Measurements from ENCODE around the gene TMEM144. TPM values are rescaled to one million over a fixed set of nuclear protein-coding genes. Genes with fewer than 3 reads are reported as not detected.
A peak's percentile ranks its signal among the peaks of the same experiment; 100 is the strongest.

The TMEM144 gene
- total RNA-seq = 1 to 10 TPM; 3.8 to 9.7 (median 5.0) TPM

DNA sequence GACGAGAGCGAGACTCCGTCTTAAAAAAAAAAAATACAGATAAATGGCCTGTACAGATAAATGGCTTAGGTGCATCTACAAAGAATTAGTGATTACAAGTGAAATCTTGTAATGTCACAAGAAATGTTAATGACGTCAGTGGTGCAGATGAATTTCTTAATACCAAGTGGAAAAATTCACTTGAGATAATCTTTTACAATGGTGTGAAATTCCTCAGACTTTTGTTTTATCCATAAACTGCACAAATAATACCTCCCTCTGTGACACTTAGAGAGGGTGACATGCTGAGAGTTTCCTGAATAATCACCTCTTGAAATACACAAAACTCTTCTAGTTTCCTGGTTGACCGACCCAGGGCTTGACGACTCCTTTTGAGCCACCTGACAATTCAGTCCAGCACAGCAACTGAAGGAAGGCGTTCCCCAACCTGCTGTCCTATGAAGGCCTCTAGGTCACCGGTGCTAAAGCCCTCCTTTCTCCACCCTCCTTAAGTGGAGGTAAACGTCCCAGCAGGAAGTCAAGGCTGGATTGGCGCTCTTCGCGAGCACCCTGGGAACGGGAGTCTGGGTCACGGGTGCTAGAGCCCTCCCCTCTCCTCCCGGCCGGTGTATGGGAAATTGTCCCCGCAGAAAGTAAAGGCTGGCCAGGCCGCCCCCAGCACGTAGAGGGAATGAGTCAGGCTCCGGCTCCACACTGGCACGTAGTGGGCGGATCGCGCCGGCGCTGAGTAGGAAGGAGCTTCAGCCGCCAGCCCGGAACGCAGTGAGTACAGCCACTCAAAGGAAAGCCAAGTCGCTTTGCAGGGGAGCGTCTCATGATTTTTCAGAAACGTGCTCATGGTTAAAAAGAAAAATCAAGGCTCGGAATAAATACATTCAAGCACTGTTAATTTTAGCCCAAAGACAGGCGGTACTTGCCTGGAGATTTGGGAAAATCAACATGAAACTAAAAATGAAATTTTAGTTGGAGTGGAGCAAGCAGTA lies at the start of gene TMEM144:
Gene TMEM144 (plus strand): TSS at position 662 of the 983 bp plus-strand sequence. CDS start 2,182 bp downstream, outside the sequence.
- Histone ChIP-seq H3K27me3 (no peaks in the 10 kb centered on the region), H3K4me3 (peak within 1 kb of the TSS; percentile 5 to 38), H3K36me3 (no peaks in the 10 kb centered on the region), H3K9me3 (no peaks in the 10 kb centered on the region), H3K4me1 (no peaks in the 10 kb centered on the region), H3K27ac (peak within 1 kb of the TSS; percentile 89 to 94)
- DNase-seq = peak; percentile 89 to 91
- intact Hi-C loops (cut with DNase I; ENCODE audit: low total_unique reads) = no loop called here
- peak; percentile 41 to 50 for TF ChIP-seq POLR2A (IDR thresholded peaks at IDR 0.05)
- TF ChIP-seq, protein P1, sequence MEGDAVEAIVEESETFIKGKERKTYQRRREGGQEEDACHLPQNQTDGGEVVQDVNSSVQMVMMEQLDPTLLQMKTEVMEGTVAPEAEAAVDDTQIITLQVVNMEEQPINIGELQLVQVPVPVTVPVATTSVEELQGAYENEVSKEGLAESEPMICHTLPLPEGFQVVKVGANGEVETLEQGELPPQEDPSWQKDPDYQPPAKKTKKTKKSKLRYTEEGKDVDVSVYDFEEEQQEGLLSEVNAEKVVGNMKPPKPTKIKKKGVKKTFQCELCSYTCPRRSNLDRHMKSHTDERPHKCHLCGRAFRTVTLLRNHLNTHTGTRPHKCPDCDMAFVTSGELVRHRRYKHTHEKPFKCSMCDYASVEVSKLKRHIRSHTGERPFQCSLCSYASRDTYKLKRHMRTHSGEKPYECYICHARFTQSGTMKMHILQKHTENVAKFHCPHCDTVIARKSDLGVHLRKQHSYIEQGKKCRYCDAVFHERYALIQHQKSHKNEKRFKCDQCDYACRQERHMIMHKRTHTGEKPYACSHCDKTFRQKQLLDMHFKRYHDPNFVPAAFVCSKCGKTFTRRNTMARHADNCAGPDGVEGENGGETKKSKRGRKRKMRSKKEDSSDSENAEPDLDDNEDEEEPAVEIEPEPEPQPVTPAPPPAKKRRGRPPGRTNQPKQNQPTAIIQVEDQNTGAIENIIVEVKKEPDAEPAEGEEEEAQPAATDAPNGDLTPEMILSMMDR (IDR thresholded peaks at IDR 0.05) = peak in 2 of 4 experiments; percentile 23 to 30

DNA sequence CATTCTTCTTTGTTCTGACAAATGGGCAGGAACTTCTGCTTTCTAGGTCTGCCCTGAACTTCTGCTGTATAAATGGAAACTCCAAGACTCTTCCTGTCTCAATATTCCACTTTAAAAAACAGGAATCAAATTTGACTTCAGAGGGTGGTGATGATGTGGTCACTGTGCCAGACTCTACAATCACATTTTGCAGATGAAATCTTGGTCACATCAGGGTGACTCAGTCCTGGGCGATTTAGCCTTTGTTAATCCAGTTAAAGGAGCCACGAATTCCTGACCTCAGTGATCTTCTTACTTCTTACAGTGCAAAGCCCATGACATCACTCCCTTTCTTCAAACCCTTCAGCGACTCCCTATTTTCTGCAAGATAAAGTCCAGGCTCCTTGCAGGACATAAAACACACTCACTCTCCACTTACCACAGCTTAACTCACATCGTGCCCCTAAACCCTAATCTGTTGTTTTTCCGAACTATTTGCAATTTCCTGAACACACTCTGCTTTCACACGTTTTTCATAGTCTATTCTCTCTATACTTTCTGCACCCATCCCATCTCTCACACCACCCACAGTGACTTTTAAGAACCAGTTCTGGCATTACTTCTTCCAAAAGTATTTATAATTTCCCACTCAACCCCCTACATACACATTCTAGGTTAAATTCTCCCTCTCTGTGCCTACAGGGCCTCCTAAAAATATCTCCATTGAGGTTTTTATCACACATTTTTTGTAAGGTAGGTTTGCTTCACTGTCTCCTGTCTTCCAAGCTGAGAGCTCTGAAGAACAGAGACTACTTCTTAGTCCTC lies 48.5 kb upstream of the TMEM144 start:
- peak; percentile 33 to 78 for DNase-seq

DNA sequence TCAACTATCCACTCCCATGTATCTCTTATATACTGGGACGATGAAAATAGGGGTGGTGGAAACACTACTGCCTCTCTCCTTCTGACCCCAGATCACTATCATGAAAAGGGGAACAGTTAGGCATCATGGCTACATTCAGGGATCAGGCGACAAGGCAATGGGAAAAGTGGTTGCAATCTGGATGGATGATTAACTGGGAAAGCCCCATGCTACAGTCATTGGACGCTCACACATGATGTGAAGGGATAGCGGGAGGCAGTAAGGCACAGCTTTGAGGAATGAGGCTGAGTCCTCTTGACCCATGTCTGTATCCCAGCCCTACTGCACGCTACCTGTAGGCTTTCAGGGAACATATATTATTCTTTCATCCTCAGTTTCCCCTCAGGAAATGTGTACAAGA lies 47.7 kb upstream of the TMEM144 start:
- intact Hi-C loops (cut with DNase I; ENCODE audit: low total_unique reads) = no loop called here
- peak overlapping the region; percentile 90 to 97 for H3K27ac ChIP-seq
- no peak for TF ChIP-seq POLR2A (IDR thresholded peaks at IDR 0.05)
- TF ChIP-seq, protein P1 (IDR thresholded peaks at IDR 0.05) = no peak
- H3K4me3 ChIP-seq = no peak overlapping the region
- H3K27me3 ChIP-seq = no peaks in the 10 kb centered on the region
- H3K36me3 ChIP-seq = no peaks in the 10 kb centered on the region
- no peaks in the 10 kb centered on the region for H3K9me3 ChIP-seq
- DNase-seq = no peak
- peaks cover 0 to 11% of the 10 kb centered on the region in 2 donors for H3K4me1 ChIP-seq

More for the DNA sequence above, 48.5 kb upstream of the TMEM144 start:
- Histone ChIP-seq H3K27ac (peak overlapping the region; percentile 90 to 97), H3K27me3 (no peaks in the 10 kb centered on the region), H3K4me3 (peak overlapping the region in 1 of 2 donors; percentile 10), H3K9me3 (no peaks in the 10 kb centered on the region), H3K4me1 (peaks cover 0 to 11% of the 10 kb centered on the region in 2 donors), H3K36me3 (no peaks in the 10 kb centered on the region)
- intact Hi-C loops (cut with DNase I; ENCODE audit: low total_unique reads) = no loop called here
- TF ChIP-seq, protein P1 (IDR thresholded peaks at IDR 0.05) = no peak
- TF ChIP-seq POLR2A (IDR thresholded peaks at IDR 0.05) = no peak

DNA sequence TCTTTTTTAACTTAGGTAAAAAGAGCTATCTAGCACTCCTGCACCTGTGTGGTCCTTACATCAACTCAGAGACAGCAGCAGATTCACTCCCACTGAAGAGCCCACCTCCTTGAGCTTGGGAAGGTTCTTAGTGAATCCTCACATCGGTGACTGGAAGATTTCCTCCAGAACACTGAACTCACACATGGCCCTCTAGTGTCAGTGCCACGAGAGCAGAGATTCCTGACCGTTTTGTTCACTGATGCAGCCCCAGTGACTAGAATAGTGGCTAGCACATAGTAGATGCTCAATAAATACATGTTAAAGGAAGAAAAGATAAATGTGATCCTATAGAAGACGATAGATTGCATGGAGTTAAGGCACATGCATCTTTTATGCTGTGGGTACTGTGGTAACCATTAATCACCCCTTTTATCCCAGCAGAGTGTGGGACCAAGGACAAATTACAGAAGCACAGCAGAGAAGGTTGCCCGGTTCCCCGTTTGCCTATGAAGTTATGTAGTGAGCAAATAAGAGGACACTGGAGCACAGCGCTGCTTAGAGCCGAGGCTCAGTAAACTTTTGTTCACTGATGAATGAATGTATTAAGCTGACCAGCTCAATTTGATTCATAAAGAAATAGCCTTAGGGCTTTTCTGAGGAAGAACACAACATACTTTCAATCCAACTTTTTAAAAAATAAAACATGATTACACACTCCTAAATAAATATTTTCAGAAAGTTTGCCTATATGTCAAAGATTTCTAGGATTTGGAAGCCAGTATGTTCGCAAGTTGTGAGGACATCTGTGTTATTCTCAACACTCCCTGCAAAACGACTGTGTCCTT lies 46.1 kb upstream of the TMEM144 start:
- H3K4me3 ChIP-seq = peak overlapping the region; percentile 10 to 47
- no peaks in the 10 kb centered on the region for H3K36me3 ChIP-seq
- no peak for TF ChIP-seq POLR2A (IDR thresholded peaks at IDR 0.05)
- TF ChIP-seq, protein P1 (IDR thresholded peaks at IDR 0.05) = peak in 1 of 4 experiments; percentile 20
- no peaks in the 10 kb centered on the region for H3K27me3 ChIP-seq
- peaks cover 0 to 17% of the 10 kb centered on the region in 2 donors for H3K4me1 ChIP-seq
- intact Hi-C loops (cut with DNase I; ENCODE audit: low total_unique reads) = no loop called here
- H3K9me3 ChIP-seq = no peaks in the 10 kb centered on the region
- no peak for DNase-seq
- peak overlapping the region; percentile 90 to 97 for H3K27ac ChIP-seq
